SK-N-MC (cell line): ENCODE results near the gene PLEKHO2.

Experiments
- EZH2 ChIP-seq: fragments of 200-600 bp; sonication (generic); IDR thresholded peaks from one replicate; pipeline ENCODE4 v1.6.1; 2017; ENCODE audit warnings: antibody characterized with exemption
- POLR2AphosphoS5 ChIP-seq: IDR thresholded peaks from 2 replicates; pipeline ENCODE4 v1.6.1; 2012; ENCODE audit warnings: mild to moderate bottlenecking, low read depth, low read length, borderline replicate concordance

DNA sequence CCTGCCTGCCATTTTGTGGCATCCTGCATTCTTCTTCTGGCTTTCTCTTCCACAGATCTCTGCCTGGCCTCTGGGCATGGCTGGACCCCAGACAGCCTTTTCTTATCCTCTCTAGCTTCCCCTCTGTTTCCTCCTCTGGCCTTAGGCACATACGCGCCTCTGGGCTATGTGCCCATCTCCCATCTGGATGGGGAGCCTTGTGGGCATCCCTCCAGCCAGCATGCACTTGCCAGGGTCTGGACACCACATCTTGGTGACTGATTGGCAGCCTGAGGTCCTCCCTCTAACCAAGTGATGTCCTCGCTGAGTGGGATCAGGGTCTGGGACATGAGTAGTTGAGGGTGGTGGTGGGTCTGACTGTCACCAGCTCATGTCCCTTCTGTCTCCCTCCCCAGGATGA lies 12.8 kb downstream of the PLEKHO2 start:
- TF ChIP-seq POLR2AphosphoS5 (no peak), EZH2 (no peak)
